ENCODE data around the gene HEMGN. TPM values are rescaled to one million over a fixed set of nuclear protein-coding genes. Genes with fewer than 3 reads are reported as not detected.

The HEMGN gene
- total and polyA plus RNA-seq, 2 experiments from 2014 or later, result not detected

DNA sequence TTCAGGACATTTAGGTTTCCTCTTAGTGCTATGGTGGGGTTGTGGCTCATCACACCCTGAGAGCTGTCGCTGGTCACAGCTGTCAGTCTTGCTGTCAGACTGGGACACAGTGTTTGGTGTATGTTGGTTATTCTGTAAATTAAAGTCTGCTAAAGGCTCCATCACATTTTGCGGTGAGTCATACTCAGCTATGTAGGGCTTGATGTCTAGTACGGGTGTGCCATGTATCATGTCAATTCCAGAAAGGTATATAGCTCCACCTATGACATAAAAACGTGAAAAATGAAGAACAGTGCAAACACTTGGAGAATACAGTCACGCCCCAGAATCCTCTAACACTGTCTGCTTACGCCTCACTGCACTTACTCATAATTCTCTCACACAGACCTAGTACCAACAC lies 27.6 kb downstream of the HEMGN start (continued):
- TF ChIP-seq ZNF331 (CRISPR knock-in tag; IDR thresholded peaks at IDR 0.05; ENCODE audit: low read depth) (no peak), STAT1 (IDR thresholded peaks at IDR 0.05; ENCODE audit: unreplicated experiment) (no peak)
- TF ChIP-seq, protein P1, sequence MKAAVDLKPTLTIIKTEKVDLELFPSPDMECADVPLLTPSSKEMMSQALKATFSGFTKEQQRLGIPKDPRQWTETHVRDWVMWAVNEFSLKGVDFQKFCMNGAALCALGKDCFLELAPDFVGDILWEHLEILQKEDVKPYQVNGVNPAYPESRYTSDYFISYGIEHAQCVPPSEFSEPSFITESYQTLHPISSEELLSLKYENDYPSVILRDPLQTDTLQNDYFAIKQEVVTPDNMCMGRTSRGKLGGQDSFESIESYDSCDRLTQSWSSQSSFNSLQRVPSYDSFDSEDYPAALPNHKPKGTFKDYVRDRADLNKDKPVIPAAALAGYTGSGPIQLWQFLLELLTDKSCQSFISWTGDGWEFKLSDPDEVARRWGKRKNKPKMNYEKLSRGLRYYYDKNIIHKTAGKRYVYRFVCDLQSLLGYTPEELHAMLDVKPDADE (IDR thresholded peaks at IDR 0.05), result no peak

DNA sequence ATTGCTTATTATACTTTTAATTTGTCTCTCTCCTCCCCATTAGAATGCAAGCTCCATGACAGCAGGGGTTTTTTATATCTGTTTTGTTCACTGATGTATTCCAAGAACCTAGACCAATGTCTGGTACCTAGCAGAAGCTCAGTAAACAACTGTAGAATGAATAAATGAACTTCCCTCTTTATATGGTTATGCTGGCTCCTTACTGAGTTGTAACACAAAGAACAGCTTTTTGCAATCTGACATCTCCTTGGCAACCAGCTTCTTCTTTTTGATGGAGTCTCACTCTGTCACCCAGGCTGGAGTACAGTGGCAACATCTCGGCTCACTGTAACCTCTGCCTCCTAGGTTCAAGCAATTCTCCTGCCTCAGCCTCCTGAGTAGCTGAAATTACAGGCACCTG lies 29.3 kb downstream of the HEMGN start:
- Histone ChIP-seq H3K79me2 (replicated peaks; ENCODE audit: insufficient read depth) (no peaks in the 10 kb centered on the region), H3K36me3 (ENCODE audit: insufficient read depth) (no peaks in the 10 kb centered on the region; the same call in 1 of the 2 replicates), H3K27me3 (ENCODE audit: insufficient read depth) (no peaks in the 10 kb centered on the region), H3F3A (replicated peaks; ENCODE audit: low read depth) (no peaks in the 10 kb centered on the region), H3K27ac (ENCODE audit: low read depth) (no peak overlapping the region), H3K4me2 (no peak overlapping the region), H3K4me1 (ENCODE audit: insufficient read depth) (no peaks in the 10 kb centered on the region), H3K9me2 (ENCODE audit: insufficient read depth) (no peaks in the 10 kb centered on the region), H2AFZ (no peak overlapping the region), H3K4me3 (no peak overlapping the region), H4K20me1 (replicated peaks; ENCODE audit: insufficient read depth) (no peaks in the 10 kb centered on the region; the same call in 1 of the 2 replicates)
- Mint-ChIP-seq H3K4me1 (no peaks in the 10 kb centered on the region), H3K27me3 (ENCODE audit: insufficient read depth, low read depth, poor library complexity) (no peaks in the 10 kb centered on the region), H3K27ac (no peak overlapping the region), H3K36me3 (ENCODE audit: low read depth) (peaks cover 6% of the 10 kb centered on the region; the same call in 2 of the 3 replicates), H3K9me3 (no peaks in the 10 kb centered on the region), H3K4me3 (no peak overlapping the region)
- ATAC-seq (no peak), DNase-seq (ENCODE audit: low spot score) (no peak)
- TF ChIP-seq JUNB (IDR thresholded peaks at IDR 0.05; ENCODE audit: unreplicated experiment), result no peak
- TF ChIP-seq, protein P2, sequence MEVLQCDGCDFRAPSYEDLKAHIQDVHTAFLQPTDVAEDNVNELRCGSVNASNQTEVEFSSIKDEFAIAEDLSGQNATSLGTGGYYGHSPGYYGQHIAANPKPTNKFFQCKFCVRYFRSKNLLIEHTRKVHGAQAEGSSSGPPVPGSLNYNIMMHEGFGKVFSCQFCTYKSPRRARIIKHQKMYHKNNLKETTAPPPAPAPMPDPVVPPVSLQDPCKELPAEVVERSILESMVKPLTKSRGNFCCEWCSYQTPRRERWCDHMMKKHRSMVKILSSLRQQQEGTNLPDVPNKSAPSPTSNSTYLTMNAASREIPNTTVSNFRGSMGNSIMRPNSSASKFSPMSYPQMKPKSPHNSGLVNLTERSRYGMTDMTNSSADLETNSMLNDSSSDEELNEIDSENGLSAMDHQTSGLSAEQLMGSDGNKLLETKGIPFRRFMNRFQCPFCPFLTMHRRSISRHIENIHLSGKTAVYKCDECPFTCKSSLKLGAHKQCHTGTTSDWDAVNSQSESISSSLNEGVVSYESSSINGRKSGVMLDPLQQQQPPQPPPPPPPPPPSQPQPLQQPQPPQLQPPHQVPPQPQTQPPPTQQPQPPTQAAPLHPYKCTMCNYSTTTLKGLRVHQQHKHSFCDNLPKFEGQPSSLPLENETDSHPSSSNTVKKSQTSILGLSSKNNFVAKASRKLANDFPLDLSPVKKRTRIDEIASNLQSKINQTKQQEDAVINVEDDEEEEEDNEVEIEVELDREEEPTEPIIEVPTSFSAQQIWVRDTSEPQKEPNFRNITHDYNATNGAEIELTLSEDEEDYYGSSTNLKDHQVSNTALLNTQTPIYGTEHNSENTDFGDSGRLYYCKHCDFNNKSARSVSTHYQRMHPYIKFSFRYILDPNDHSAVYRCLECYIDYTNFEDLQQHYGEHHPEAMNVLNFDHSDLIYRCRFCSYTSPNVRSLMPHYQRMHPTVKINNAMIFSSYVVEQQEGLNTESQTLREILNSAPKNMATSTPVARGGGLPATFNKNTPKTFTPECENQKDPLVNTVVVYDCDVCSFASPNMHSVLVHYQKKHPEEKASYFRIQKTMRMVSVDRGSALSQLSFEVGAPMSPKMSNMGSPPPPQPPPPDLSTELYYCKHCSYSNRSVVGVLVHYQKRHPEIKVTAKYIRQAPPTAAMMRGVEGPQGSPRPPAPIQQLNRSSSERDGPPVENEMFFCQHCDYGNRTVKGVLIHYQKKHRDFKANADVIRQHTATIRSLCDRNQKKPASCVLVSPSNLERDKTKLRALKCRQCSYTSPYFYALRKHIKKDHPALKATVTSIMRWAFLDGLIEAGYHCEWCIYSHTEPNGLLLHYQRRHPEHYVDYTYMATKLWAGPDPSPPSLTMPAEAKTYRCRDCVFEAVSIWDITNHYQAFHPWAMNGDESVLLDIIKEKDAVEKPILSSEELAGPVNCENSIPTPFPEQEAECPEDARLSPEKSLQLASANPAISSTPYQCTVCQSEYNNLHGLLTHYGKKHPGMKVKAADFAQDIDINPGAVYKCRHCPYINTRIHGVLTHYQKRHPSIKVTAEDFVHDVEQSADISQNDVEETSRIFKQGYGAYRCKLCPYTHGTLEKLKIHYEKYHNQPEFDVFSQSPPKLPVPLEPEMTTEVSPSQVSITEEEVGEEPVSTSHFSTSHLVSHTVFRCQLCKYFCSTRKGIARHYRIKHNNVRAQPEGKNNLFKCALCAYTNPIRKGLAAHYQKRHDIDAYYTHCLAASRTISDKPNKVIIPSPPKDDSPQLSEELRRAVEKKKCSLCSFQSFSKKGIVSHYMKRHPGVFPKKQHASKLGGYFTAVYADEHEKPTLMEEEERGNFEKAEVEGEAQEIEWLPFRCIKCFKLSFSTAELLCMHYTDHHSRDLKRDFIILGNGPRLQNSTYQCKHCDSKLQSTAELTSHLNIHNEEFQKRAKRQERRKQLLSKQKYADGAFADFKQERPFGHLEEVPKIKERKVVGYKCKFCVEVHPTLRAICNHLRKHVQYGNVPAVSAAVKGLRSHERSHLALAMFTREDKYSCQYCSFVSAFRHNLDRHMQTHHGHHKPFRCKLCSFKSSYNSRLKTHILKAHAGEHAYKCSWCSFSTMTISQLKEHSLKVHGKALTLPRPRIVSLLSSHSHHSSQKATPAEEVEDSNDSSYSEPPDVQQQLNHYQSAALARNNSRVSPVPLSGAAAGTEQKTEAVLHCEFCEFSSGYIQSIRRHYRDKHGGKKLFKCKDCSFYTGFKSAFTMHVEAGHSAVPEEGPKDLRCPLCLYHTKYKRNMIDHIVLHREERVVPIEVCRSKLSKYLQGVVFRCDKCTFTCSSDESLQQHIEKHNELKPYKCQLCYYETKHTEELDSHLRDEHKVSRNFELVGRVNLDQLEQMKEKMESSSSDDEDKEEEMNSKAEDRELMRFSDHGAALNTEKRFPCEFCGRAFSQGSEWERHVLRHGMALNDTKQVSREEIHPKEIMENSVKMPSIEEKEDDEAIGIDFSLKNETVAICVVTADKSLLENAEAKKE (CRISPR knock-in tag; IDR thresholded peaks at IDR 0.05), result no peak
- no peak for TF ChIP-seq NANOG (IDR thresholded peaks at IDR 0.05; ENCODE audit: borderline replicate concordance)
- no peak for TF ChIP-seq STAT1 (IDR thresholded peaks at IDR 0.05; ENCODE audit: unreplicated experiment)
- no peak for TF ChIP-seq ZNF331 (CRISPR knock-in tag; IDR thresholded peaks at IDR 0.05; ENCODE audit: low read depth)
- no peak for TF ChIP-seq CREB1 (CRISPR knock-in tag; IDR thresholded peaks at IDR 0.05; ENCODE audit: low read depth)
- no peak for TF ChIP-seq POLR2AphosphoS5 (IDR thresholded peaks at IDR 0.05; ENCODE audit: low read depth)
- TF ChIP-seq, protein P3, sequence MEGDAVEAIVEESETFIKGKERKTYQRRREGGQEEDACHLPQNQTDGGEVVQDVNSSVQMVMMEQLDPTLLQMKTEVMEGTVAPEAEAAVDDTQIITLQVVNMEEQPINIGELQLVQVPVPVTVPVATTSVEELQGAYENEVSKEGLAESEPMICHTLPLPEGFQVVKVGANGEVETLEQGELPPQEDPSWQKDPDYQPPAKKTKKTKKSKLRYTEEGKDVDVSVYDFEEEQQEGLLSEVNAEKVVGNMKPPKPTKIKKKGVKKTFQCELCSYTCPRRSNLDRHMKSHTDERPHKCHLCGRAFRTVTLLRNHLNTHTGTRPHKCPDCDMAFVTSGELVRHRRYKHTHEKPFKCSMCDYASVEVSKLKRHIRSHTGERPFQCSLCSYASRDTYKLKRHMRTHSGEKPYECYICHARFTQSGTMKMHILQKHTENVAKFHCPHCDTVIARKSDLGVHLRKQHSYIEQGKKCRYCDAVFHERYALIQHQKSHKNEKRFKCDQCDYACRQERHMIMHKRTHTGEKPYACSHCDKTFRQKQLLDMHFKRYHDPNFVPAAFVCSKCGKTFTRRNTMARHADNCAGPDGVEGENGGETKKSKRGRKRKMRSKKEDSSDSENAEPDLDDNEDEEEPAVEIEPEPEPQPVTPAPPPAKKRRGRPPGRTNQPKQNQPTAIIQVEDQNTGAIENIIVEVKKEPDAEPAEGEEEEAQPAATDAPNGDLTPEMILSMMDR (conservative IDR thresholded peaks at IDR 0.05; ENCODE audit: low read depth in 2 of 2), result no peak
- TF ChIP-seq, protein P4, sequence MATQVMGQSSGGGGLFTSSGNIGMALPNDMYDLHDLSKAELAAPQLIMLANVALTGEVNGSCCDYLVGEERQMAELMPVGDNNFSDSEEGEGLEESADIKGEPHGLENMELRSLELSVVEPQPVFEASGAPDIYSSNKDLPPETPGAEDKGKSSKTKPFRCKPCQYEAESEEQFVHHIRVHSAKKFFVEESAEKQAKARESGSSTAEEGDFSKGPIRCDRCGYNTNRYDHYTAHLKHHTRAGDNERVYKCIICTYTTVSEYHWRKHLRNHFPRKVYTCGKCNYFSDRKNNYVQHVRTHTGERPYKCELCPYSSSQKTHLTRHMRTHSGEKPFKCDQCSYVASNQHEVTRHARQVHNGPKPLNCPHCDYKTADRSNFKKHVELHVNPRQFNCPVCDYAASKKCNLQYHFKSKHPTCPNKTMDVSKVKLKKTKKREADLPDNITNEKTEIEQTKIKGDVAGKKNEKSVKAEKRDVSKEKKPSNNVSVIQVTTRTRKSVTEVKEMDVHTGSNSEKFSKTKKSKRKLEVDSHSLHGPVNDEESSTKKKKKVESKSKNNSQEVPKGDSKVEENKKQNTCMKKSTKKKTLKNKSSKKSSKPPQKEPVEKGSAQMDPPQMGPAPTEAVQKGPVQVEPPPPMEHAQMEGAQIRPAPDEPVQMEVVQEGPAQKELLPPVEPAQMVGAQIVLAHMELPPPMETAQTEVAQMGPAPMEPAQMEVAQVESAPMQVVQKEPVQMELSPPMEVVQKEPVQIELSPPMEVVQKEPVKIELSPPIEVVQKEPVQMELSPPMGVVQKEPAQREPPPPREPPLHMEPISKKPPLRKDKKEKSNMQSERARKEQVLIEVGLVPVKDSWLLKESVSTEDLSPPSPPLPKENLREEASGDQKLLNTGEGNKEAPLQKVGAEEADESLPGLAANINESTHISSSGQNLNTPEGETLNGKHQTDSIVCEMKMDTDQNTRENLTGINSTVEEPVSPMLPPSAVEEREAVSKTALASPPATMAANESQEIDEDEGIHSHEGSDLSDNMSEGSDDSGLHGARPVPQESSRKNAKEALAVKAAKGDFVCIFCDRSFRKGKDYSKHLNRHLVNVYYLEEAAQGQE (IDR thresholded peaks at IDR 0.05; ENCODE audit: unreplicated experiment), result no peak
- TF ChIP-seq EZH2phosphoT487 (IDR thresholded peaks at IDR 0.05; ENCODE audit: unreplicated experiment), result no peak
- no peak for TF ChIP-seq EZH2 (IDR thresholded peaks at IDR 0.05; ENCODE audit: low read depth, unreplicated experiment)
- TF ChIP-seq ZNF114 (CRISPR knock-in tag; IDR thresholded peaks at IDR 0.05), result no peak
